Spleen (tissue), 7 donors: ENCODE measurements around the gene ALS2.
A peak's percentile ranks its signal among the peaks of the same experiment; 100 is the strongest.

ENCODE experiments used
- CTCF ChIP-seq, 11 experiments: fragments of 200-600 bp in 7 of 11; fragments of 450-650 bp in 4 of 11; sonication (generic) in 4 of 11; IDR thresholded peaks in 8 of 11; conservative IDR thresholded peaks in 3 of 11; 1 replicate in 7 of 11; 2 replicates in 4 of 11; pipeline versions ENCODE4 v1.4.0 to v1.8.0; 2016 to 2021; ENCODE audit warnings: antibody characterized with exemption in 11 of 11, inconsistent platforms in 4 of 11, mild to moderate bottlenecking in 1 of 11
- POLR2A ChIP-seq, 3 donors: fragments of 450-650 bp; IDR thresholded peaks; one replicate each; pipeline ENCODE4 v1.5.1; 2017; ENCODE audit warnings: antibody characterized with exemption in 3 of 3, mild to moderate bottlenecking in 1 of 3
- donor health status: DM: no; HTN: no; CAD: no; lungs with moderate emphysema.
- donor health status: DM: no; HTN: no; CAD: no.
- donor health status: DM: no; HTN: no; CAD: no.

GRCh38 chr2:201780674-201781493 lies at the start of gene ALS2:
- TF ChIP-seq CTCF (IDR thresholded peaks at IDR 0.05 in 8 of 11, conservative IDR thresholded peaks at IDR 0.05 in 3 of 11) (peak in 2 of 11 experiments; percentile 16 to 23), POLR2A (IDR thresholded peaks at IDR 0.05) (peak in 1 of 3 donors; percentile 29)
